Forelimb muscle (tissue), 1 donor: ENCODE measurements around the gene UBASH3B. TPM values are rescaled to one million over a fixed set of nuclear protein-coding genes. Genes with fewer than 3 reads are reported as not detected.

Experiments
- DNase-seq: peaks from one replicate; pipeline ENCODE4 v3.0.0-alpha.2; 2013; ENCODE audit warnings: low read depth
- polyA plus RNA-seq: library from polyadenylated mRNA; unstranded; fragments of 120-200 nt; gene quantifications from one replicate; pipeline ENCODE4 v1.2.1, GENCODE V29; 2013; ENCODE audit not compliant: insufficient read length

UBASH3B gene
- polyA plus RNA-seq, 1 donor = 4.2 TPM

- DNase-seq = no peak
Observed at GRCh38 chr11:122754028-122754427, 98.5 kb downstream of the UBASH3B start.

GRCh38 chr11:122754553-122755322 is 99.2 kb downstream of the UBASH3B start:
- DNase-seq = no peak

GRCh38 chr11:122755409-122755808 is 99.9 kb downstream of the UBASH3B start:
- no peak for DNase-seq

- no peak for DNase-seq
Observed at GRCh38 chr11:122755941-122756340, 100.4 kb downstream of the UBASH3B start.

DNA sequence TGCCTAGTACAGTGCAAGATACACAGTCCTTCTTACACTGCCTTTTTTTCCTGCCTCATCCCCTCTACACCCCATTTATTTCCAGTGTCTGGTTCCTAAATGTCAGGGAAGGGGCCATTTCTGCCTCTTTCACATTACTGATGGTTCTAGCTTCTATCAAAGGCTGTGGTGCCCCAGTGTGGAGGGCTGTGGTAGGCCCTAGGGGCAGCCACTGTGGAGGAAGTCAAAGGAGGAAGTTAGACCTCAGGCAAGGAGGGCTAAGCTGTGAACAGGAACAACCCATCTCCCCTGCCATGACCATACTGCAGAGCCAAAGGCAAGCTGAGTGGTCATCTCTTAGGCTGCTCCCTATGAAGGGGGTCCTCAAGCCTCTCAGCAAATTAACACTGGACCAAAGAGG is 100.9 kb downstream of the UBASH3B start:
- no peak for DNase-seq

- no peak for DNase-seq
Observed at GRCh38 chr11:122757201-122757600, 101.7 kb downstream of the UBASH3B start.

- no peak for DNase-seq
Observed at GRCh38 chr11:122758339-122758738, 102.8 kb downstream of the UBASH3B start.

DNA sequence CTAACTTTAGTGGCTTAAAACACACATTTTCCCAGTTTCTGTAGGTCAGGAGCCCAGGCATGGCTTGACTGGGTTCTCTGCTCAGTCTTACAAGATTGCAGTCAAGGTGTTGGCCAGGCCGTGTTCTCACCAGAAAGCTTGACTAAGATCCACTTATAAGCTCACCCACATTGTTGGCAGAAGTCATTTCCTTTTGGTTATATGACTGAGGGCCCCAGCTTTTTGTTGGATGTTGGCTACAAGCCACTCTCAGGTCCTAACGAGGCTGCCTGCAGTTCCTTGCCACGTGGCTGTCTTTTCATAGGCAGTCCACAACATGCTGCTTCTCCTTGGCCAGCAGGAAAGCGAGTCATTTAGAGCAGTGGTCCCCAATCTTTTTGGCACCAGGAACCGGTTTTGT is 103.5 kb downstream of the UBASH3B start:
- no peak for DNase-seq

GRCh38 chr11:122763108-122763507 is 107.6 kb downstream of the UBASH3B start:
- no peak for DNase-seq

GRCh38 chr11:122764371-122765090 is 109.0 kb downstream of the UBASH3B start:
- no peak for DNase-seq

DNA sequence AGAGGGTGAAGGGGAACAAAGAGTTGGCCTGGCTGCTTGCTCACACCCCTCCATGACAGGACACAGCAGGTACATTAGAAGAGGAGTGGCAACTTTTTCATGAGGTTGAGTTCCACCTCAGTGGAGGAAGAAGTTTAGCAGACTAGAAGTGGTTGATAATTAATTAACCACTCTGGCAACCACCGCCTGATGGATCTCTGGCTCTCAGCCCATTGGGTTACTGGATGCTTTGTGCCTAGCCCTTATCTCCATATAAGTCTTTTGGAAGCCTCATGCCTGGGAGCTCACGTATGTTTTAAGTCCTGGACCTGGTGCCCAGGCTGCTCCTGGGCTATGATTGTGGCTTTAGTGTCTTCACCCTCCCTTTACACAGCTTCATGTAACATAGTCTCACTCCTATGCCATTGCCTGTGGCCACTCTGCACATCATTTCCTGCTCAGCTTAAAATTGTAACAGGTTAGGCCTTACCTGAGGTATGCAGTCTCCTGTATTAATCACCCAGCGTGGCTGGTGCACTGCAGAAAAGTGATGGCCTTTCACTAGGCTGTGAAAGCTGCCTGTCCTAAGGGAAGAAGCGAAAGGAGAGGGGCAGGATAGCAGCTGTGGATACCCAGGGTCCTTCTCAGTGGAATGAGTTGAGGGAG is 110.1 kb downstream of the UBASH3B start:
- DNase-seq = no peak

- no peak for DNase-seq
Observed at GRCh38 chr11:122769126-122769780, 113.7 kb downstream of the UBASH3B start.

GRCh38 chr11:122772945-122773344 is 117.4 kb downstream of the UBASH3B start:
- no peak for DNase-seq

DNA sequence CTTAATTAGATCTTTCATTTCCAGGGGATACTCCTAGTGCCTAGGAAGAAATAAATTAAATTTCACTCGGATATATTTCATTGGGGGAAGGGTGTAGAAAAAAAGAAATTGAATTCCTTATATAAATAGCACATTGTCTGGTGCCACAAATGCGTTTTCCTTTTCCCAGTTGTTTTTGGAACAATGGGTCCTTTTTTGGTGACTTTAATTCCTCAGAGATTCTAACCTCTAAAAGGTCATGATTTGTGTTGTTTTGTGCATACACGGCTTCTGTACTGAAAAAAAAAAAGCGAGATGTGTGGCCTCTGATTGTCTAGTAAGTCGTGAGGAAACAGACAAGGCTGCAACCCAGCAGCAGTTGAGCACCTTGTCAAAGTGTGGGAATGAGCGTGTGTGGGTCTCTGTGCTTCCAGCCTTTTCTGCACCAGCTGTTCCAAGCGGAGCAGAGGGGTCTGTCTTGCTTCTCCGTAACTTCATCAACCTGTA is 118.3 kb downstream of the UBASH3B start:
- no peak for DNase-seq

DNA sequence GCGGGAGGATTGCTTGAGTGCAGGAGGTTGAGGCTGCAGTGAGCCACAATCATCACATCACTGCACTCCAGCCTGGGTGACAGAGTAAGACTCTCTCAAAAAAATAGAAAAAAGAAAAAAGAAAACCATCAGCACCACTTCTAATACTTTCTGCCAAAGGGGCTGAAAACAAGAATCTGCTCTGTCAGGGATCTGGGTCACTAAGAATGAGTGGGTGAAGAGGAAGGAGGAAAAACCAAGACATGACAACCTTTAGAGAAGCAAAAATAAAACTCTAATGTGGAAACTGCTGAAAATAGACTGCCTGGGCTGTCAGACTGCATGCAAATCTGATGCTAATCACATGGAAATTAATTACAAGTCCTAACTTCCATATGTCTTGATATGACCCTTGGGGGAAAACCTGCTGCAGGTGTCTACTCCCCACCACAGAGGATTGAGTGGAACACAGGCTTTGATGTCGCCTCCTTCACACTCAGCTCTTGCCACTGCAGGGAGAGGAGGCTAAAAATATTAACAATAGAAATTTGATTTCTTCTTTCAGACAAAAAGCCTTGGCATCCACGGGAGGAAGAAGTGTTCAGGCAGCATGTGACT is 120.3 kb downstream of the UBASH3B start:
- DNase-seq = no peak

DNA sequence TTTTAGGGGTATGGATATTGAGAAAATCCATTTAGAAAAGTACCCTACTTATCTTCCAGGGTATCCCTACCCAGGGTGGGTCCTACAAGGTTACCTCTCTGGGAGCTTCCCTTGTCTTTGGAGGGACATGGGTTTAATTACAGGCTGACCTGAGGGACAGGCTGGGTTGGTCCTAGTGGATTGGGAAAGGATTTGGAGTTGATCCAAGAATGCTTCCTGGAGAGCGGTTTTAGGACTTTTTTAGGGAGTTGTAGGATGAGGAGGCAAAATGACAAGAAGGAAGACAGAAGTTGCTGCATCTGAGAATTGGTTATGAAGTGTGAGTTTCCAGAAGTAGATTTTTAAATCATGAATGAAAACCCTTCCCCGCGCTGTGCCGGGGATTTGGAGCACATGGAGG is 121.0 kb downstream of the UBASH3B start:
- DNase-seq = no peak

DNA sequence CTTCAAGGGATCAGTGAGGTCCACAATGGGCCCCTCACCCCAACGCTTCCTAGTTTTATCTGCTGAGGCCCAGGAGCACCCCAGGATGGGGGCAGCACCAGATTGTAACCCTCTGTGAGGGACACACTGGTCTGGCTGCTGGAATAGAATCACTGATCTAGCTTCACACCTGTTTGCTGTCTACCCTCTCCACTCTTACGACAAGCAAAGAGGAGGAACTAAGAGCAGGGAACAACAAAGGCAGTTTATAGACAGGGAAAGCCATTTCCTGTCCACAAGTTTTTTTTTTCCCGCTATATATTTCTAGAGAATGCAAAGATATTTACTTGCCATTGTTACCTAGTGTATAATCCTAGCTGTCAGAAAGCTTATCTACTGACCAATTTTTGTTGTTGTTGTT is 121.8 kb downstream of the UBASH3B start:
- DNase-seq = no peak

DNA sequence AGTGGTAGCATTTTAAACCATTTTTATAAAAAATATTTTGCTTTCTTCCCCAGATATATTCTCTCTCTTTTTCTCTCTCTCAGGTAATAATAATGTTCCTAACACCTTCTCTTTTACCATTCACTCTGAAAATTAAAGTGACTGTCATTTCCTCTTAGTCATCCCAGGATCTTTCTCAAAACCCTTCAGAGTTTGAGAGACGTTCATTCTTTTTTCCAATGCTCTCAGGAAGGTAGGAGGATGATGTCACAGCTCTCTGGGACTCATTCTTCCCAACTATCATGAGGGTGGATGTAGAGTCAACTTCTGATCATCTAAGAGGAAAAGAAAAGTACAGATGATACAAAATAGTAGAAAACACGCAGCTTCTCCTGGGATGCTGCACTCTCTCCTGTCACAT is 122.6 kb downstream of the UBASH3B start:
- DNase-seq = no peak

GRCh38 chr11:122779047-122779629 is 123.6 kb downstream of the UBASH3B start:
- DNase-seq = no peak

GRCh38 chr11:122780296-122780949 is 124.9 kb downstream of the UBASH3B start:
- DNase-seq = no peak
